Upper lobe of left lung (tissue), 4 donors: ENCODE data around the gene GLYR1.

Experiments used
- POLR2A ChIP-seq, 4 donors: fragments of 450-650 bp; IDR thresholded peaks; one replicate each; pipeline ENCODE4 v1.5.1; 2016 to 2017; ENCODE audit warnings: antibody characterized with exemption in 4 of 4, mild to moderate bottlenecking in 2 of 4
- POLR2AphosphoS5 ChIP-seq, 2 donors: sonication (generic); formaldehyde crosslinking; IDR thresholded peaks; one replicate each; pipeline ENCODE4 v1.5.1; 2017; ENCODE audit warnings: antibody characterized with exemption in 2 of 2

GRCh38 chr16:4825196-4825595 is 21.9 kb downstream of the GLYR1 start:
- no peak for TF ChIP-seq POLR2A (IDR thresholded peaks at IDR 0.05)
- no peak for TF ChIP-seq POLR2AphosphoS5 (IDR thresholded peaks at IDR 0.05)
